DND-41 (cell line): Measurements from ENCODE around the gene SOCS7.

Experiments used
- CTCF ChIP-seq: IDR thresholded peaks from 2 replicates; pipeline ENCODE4 v1.5.1; 2012; ENCODE audit warnings: borderline replicate concordance, low read length, moderate library complexity, mild to moderate bottlenecking; ENCODE audit not compliant: poor library complexity, severe bottlenecking; ENCODE audit errors: extremely low read depth
- EZH2 ChIP-seq: IDR thresholded peaks from 3 replicates; pipeline ENCODE4 v1.6.1; 2012; ENCODE audit warnings: borderline replicate concordance, low read depth, mild to moderate bottlenecking, moderate library complexity, low read length, inconsistent platforms; ENCODE audit not compliant: severe bottlenecking

GRCh38 chr17:38430316-38430715 lies 78.7 kb downstream of the SOCS7 start:
- TF ChIP-seq CTCF (no peak), EZH2 (no peak)
